Activated CD8-positive, alpha-beta T cell treated with anti-CD3 and anti-CD28 coated beads, Interleukin-2, amount 10 ng/mL, durations not matched to agents 7 days and 5 days (primary cell): Measurements from ENCODE around the gene UBL4B. TPM values are rescaled to one million over a fixed set of nuclear protein-coding genes. Genes with fewer than 3 reads are reported as not detected.

Source experiments
- ATAC-seq: fragments of 150-1000 bp; cut with Tn5 transposase; one replicate; pipeline ENCODE4 v1.10.0; 2021; ENCODE audit warnings: moderate library complexity
- CTCF ChIA-PET: fragments of 350-600 bp; sonication (Branson Sonifier 250); formaldehyde crosslinking; loops from one replicate; lab custom pipeline; 2021; ENCODE audit warnings: antibody characterized with exemption; lab: Charles Lee
- POLR2A ChIA-PET: fragments of 350-600 bp; sonication (Branson Sonifier 250); formaldehyde crosslinking; loops from one replicate; lab custom pipeline; 2021; ENCODE audit warnings: antibody characterized with exemption; lab: Charles Lee
- DNase-seq: peaks from one replicate; pipeline ENCODE4 v3.0.0-alpha.2; 2020
- H3K27ac Mint-ChIP-seq: one replicate; pipeline ENCODE4 v1.8.0; 2021; ENCODE audit warnings: mild to moderate bottlenecking, mixed read lengths
- H3K27me3 Mint-ChIP-seq: one replicate; pipeline ENCODE4 v1.8.0; 2021; ENCODE audit warnings: low read depth, mixed read lengths
- H3K36me3 Mint-ChIP-seq: one replicate; pipeline ENCODE4 v1.8.0; 2021; ENCODE audit warnings: low read depth, mixed read lengths
- H3K4me1 Mint-ChIP-seq: one replicate; pipeline ENCODE4 v1.8.0; 2021; ENCODE audit warnings: low read depth, mixed read lengths
- H3K4me3 Mint-ChIP-seq: one replicate; pipeline ENCODE4 v1.8.0; 2021; ENCODE audit warnings: mild to moderate bottlenecking, mixed read lengths
- H3K9me3 Mint-ChIP-seq: one replicate; pipeline ENCODE4 v1.8.0; 2022; ENCODE audit warnings: mixed read lengths; ENCODE audit not compliant: insufficient read depth
- total RNA-seq, 2 experiments: library from RNA; stranded (reverse); gene quantifications; one replicate each; pipeline ENCODE4 v1.2.3, GENCODE V29; 2021

UBL4B gene
- total RNA-seq, 2 experiments from 2014 or later, result not detected

DNA sequence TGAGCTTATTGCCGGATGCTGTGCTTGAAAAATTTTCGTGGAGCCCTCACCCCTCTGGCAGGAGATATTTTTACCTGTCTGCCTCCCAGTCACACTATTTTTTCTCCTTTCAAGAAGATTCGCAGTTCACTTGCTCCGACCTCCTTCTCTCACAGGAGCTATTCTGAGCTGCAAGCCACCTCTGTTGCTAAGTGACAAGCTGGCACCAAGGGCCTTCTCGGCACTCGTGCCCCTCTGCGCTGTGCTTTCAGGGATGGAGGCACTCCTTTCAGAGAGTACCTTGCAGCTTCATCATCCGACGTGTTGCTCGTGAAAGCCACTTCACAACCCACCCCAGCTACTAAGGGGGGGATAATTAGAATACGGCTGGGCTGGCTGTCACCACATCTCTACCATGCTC is 49.6 kb downstream of the UBL4B start:
- H3K27me3 Mint-ChIP-seq, result peaks cover 2% of the 10 kb centered on the region
- no peaks in the 10 kb centered on the region for H3K9me3 Mint-ChIP-seq
- H3K27ac Mint-ChIP-seq, result no peak overlapping the region
- CTCF ChIA-PET, result interaction anchor here (0.8 kb wide), 1 partner anchor 127 kb away, joined by 3 read pairs; the partner anchor contains the start of gene STRIP1
- DNase-seq, result no peak
- H3K36me3 Mint-ChIP-seq, result no peaks in the 10 kb centered on the region
- no peak for ATAC-seq
- H3K4me1 Mint-ChIP-seq, result peaks cover 9% of the 10 kb centered on the region
- H3K4me3 Mint-ChIP-seq, result no peak overlapping the region
- POLR2A ChIA-PET, result no interaction called here

Other genes starting within 250 kb of the UBL4B start
- gene CSF1, start 201.6 kb upstream of the UBL4B start, total RNA-seq, result 10 to 100 TPM; 40.3 to 41.1 TPM
- 10 to 100 TPM; 55.0 to 64.5 TPM for gene AHCYL1, start 127.7 kb upstream of the UBL4B start, total RNA-seq
- gene STRIP1, start 77.8 kb upstream of the UBL4B start, total RNA-seq, result 10 to 100 TPM; 33.2 to 35.9 TPM
- gene ALX3, start 41.8 kb upstream of the UBL4B start, total RNA-seq, result not detected
- gene SLC6A17, start 38.1 kb downstream of the UBL4B start, total RNA-seq, result not detected
- 1 to 10 TPM; 7.5 to 8.3 TPM for gene KCNC4, start 97.9 kb downstream of the UBL4B start, total RNA-seq
- 10 to 100 TPM; 72.0 to 75.5 TPM for gene RBM15, start 226.9 kb downstream of the UBL4B start, total RNA-seq